GM19193 (cell line): ENCODE measurements around the gene SLC9A8.

Source experiments
- POLR2A ChIP-seq: IDR thresholded peaks from 4 replicates; pipeline ENCODE4 v1.6.1; 2011; ENCODE audit not compliant: insufficient read depth, insufficient read length; ENCODE audit errors: extremely low read depth

SLC9A8 gene

DNA sequence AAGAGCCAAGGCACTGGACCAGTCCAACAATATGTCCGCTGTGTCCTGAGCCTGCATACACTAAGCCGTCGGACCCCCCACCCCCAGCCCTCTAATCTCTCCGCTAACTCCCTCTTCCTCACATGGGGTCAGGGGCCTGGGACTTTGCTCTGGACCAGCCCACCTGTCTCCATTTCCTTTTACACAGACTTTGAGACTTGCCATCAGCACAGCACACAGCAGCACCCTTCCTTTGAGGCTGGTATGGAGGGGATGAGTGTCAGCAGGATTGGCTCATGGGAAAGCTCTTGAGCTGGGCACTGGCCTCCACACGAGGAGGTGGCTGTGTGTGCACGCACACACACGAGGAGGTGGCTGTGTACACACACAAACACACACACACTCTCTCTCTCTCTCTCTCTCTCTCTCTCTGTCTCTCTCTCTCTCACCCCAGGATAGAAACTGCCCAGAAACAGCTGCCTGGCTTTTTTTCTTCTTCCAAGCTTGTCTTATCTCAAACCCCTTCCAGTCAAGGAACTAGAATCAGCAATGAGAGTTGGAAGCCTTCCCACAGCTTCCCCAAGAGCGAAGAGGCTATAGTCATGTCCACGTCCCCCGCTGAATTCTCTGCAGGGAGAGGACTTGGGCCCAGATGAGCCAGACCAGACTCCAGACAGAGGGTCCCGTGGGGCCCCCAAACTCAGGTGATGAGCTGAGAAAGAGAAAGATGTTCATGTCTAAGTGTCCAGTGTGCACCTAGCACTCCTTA, 18.6 kb downstream of the SLC9A8 start:
- no peak for TF ChIP-seq POLR2A

DNA sequence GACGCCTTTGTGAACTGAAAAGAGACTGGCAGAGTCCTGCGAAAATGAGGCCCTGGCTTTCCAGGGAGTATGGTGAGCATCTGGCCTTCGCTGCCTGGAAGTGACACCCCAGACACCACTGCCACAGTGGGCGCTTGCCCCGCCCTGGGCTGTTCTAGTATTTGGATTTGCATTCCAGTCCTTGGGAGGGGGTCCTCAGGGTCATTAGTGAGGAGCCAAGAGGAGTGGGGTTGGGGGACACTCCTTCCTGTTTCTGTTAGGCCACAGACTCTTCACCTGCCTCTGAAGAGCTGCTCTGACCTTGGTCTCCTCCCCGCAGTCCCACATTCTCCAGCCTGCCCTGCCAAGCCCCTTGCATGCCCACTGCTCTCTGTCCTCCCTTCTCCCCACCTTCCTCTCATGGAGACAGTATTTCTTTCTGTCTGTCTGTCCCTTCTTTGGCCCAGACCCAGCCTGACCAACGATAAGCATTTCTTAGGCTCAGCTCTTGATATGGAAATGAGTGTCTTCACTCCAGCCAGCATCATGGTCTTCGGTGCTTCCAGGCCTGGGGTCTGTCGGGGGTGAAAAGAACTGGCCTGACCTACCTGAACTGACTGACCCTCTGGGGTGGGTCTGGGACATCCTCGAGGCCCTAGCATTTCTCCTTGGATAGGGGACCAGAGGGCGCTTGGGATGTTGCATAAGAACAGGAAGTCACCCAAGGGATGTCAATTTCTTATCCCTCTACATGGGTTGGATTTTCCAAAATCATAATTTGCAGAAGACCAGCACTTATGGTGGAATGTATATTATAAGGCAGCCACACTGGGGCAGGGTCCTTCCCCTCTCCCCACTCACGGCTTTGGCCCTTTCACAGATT, 19.4 kb downstream of the SLC9A8 start:
- TF ChIP-seq POLR2A = no peak

- TF ChIP-seq POLR2A = no peak
Observed at GRCh38 chr20:49832632-49833327, 20.2 kb downstream of the SLC9A8 start.

DNA sequence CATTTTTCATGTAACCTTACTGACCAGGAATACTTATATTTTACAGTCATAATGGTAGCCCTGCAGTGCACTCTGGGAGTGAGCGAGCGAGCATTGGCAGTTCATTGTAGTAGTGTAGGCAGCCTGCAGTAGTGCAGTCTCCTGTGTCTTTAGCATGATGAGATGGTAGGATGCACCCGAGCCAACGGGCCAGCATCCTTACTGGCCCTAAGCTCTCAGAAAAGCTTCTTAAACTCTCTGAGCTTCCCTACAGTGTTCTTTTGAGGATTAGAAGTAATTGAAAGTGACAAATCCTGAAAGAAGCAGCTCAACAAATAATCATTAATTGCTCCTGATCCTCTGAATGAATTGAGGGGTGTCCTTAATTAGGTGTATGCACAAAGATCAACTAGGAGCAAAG, 20.9 kb downstream of the SLC9A8 start:
- TF ChIP-seq POLR2A = no peak

DNA sequence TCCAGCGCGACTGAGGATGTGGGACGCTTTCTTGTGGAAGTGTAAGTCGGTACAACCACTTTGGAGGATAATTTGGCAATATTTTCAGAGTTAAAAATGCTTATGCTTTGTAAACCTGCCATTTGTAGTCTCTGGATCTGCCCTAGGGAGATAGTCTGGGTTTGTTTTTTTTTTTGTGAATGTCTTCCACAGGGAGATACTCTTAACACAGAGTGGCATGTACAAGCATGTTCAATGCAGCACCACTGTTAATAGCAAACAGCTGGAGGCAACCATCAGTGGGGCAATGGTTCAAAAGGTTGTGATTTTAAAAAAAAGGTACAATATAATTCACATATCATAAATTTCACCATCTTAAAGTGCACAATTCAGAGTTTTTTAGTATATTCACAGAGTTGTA, 22.4 kb downstream of the SLC9A8 start:
- TF ChIP-seq POLR2A = no peak

GRCh38 chr20:49838546-49838945, 25.9 kb downstream of the SLC9A8 start:
- TF ChIP-seq POLR2A = no peak

DNA sequence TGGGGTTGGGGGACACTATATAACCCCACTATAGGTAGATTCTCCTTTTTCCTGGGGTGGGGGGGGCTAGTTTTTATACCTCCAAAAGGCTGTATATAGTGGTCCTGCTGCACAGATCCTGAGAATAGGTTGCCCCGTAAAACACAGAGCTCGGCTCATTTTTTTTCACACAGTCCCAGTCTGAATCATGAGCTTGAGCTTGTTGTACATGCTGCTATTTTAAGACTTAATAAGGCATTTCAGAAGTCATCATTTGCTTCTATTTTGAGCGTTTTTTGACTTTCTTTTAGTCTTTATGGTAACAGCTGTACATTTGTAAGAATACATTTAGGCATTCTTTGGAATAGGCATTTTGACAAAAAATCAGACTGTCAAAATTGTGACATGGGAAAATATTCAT, 30.5 kb downstream of the SLC9A8 start:
- no peak for TF ChIP-seq POLR2A

GRCh38 chr20:49843770-49844380, 31.2 kb downstream of the SLC9A8 start:
- TF ChIP-seq POLR2A = no peak

- no peak for TF ChIP-seq POLR2A
Observed at GRCh38 chr20:49845060-49845459, 32.4 kb downstream of the SLC9A8 start.

DNA sequence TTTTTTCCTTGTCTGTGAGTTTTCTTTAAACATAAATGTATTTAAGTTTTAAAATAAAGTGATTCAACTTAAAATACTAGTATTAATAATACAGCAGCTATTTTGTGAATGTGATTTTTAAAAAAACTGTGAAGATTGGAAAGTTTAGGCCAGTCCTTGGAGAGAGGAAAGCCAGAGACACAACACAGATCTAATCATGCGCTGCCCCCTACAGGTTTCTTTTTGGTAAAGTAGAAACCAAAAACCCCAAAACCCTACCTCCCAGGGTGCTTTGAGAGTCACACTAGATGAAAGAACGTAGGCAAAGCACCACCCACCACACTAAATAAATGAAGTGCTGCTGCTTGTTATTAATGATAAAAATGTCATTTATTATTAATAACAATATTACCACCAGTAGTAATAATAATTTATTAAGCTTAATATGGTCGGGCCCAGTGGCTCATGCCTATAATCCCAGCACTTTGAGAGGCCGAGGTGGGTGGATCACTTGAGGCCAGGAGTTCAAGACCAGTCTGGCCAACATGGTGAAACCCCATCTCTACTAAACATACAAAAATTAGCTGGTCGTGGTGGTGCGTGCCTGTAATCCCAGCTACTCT, 33.7 kb downstream of the SLC9A8 start:
- TF ChIP-seq POLR2A = no peak

DNA sequence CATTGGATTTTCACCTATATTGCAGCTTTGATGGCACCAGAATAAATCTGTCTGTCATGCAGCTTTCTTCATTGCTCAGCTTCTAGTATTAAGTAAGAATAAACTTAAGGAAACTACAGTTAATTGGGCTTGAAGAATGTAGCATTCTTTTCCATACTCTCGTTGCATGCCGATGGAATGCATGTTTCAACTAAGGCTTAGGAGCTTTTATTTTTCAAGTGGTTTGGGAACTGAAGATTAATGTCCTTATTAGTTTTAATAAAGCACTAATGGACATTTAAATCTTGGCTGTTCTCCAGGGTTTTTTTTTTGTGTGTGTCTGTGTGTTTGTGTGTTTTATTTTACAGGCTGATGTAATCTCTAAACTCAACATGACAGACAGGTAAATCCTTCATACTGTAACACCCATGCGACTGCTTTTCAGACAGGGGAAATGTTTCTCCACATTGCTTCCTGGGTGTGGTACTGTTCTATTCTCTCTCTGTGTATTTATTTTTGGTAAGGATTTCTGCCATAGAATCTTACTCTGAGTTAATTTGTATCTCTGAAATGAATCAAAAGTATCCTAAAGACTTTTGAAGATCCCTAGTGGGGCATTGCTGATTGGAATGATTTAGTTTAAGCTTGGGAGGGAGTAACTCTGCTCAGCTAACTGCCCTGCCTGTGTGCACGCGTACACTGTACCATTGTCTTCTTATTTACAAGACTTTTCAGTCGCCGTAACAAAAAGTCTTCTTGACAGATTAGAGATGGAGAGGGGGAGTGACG, 38.0 kb downstream of the SLC9A8 start:
- TF ChIP-seq POLR2A = no peak

GRCh38 chr20:49851231-49851705, 38.6 kb downstream of the SLC9A8 start:
- no peak for TF ChIP-seq POLR2A

- TF ChIP-seq POLR2A = no peak
Observed at GRCh38 chr20:49851991-49852390, 39.4 kb downstream of the SLC9A8 start.
